HCT116 (cell line): Measurements from ENCODE around the gene CHCHD4. TPM values are rescaled to one million over a fixed set of nuclear protein-coding genes. Genes with fewer than 3 reads are reported as not detected.

Source experiments
- ATAC-seq: fragments of 200-7000 bp; cut with Tn5 transposase; 2 replicates; pipeline ENCODE4 v1.9.1; 2020; ENCODE audit warnings: mild to moderate bottlenecking, moderate library complexity
- BruUV-seq: library from RNA; stranded (reverse); fragments of 400-500 nt; replicated peaks from 2 replicates; lab custom pipeline; 2021; lab: Mats Ljungman, UMichigan
- CTCF ChIA-PET: fragments of 300-600 bp; sonication (Branson Sonifier 250); formaldehyde crosslinking; loops from one replicate; lab custom pipeline; 2021; ENCODE audit warnings: antibody characterized with exemption; lab: Charles Lee
- POLR2A ChIA-PET: fragments of 300-600, 350-600 bp; sonication (Branson Sonifier 250); formaldehyde crosslinking; loops from one replicate; lab custom pipeline; 2021; ENCODE audit warnings: antibody characterized with exemption; lab: Charles Lee
- RAD21 ChIA-PET, 2 experiments: fragments of 300-600 bp; sonication (Branson Sonifier 250); formaldehyde crosslinking; loops; one replicate each; lab custom pipeline; 2023; ENCODE audit warnings: low total read pairs in 2 of 2; ENCODE audit not compliant: uncharacterized antibody in 2 of 2, unreplicated experiment in 2 of 2, low non-redundant PET in 1 of 2; lab: Charles Lee
- DNase-seq: peaks from one replicate; pipeline ENCODE4 v3.0.0-alpha.2; 2010; ENCODE audit warnings: low read depth, low spot score
- H2AFZ ChIP-seq: fragments of 200-600 bp; shearing (Covaris generic), sonication (generic); 2 replicates; pipeline ENCODE4 v1.6.1; 2017; ENCODE audit warnings: low read depth, mixed run types, mixed read lengths, antibody characterized with exemption, low read length; ENCODE audit not compliant: poor library complexity, severe bottlenecking
- H3K27ac ChIP-seq: 2 replicates; pipeline ENCODE4 v1.5.1; 2012; ENCODE audit warnings: low read depth, low read length
- H3K27me3 ChIP-seq: fragments of 200-600 bp; sonication (generic); 2 replicates; pipeline ENCODE4 v1.6.1; 2016; ENCODE audit warnings: mixed run types, low read length, mixed read lengths; ENCODE audit not compliant: insufficient read depth
- H3K36me3 ChIP-seq, 2 experiments: fragments of 200-500 bp in 1 of 2; fragments of 200-600 bp in 1 of 2; sonication (Bioruptor generic) in 1 of 2; sonication (generic) in 1 of 2; 2 replicates each; pipeline versions ENCODE4 v1.5.1 to v1.6.1; 2014 to 2016; ENCODE audit warnings: low read length in 2 of 2, inconsistent platforms in 1 of 2, mixed read lengths in 1 of 2, mixed run types in 1 of 2; ENCODE audit not compliant: insufficient read depth in 2 of 2, control insufficient read depth in 1 of 2
- H3K4me1 ChIP-seq, 2 experiments: fragments of 200-600 bp in 1 of 2; sonication (generic) in 1 of 2; 2 replicates each; pipeline versions ENCODE4 v1.5.1 to v1.6.1; 2012 to 2017; ENCODE audit warnings: low read length in 2 of 2, inconsistent platforms in 1 of 2, mild to moderate bottlenecking in 1 of 2, mixed read lengths in 1 of 2, mixed run types in 1 of 2, moderate library complexity in 1 of 2; ENCODE audit not compliant: insufficient read depth in 2 of 2, control insufficient read depth in 1 of 2
- H3K4me2 ChIP-seq: fragments of 200-600 bp; sonication (generic); 2 replicates; pipeline ENCODE4 v1.6.1; 2017; ENCODE audit warnings: mixed run types, low read length, mixed read lengths
- H3K4me3 ChIP-seq, 2 experiments: fragments of 200-600 bp in 1 of 2; sonication (generic) in 1 of 2; replicated peaks in 1 of 2; 2 replicates each; pipeline ENCODE4 v1.5.1; 2011 to 2016; ENCODE audit warnings: low read length in 2 of 2, control low read depth in 1 of 2, low read depth in 1 of 2, mild to moderate bottlenecking in 1 of 2, mixed read lengths in 1 of 2, mixed run types in 1 of 2
- H3K79me2 ChIP-seq: fragments of 200-600 bp; sonication (generic); 2 replicates; pipeline ENCODE4 v1.6.1; 2017; ENCODE audit warnings: mild to moderate bottlenecking, mixed run types, low read length, moderate library complexity, mixed read lengths; ENCODE audit not compliant: insufficient read depth
- H3K9ac ChIP-seq: fragments of 200-600 bp; sonication (generic); 2 replicates; pipeline ENCODE4 v1.6.1; 2016; ENCODE audit warnings: low read length, mixed read lengths
- H3K9me2 ChIP-seq: fragments of 200-600 bp; sonication (generic), shearing (Covaris generic); 2 replicates; pipeline ENCODE4 v1.6.1; 2017; ENCODE audit warnings: mixed run types, mild to moderate bottlenecking, moderate library complexity; ENCODE audit not compliant: insufficient read depth
- H3K9me3 ChIP-seq, 2 experiments: fragments of 200-500 bp in 1 of 2; fragments of 200-600 bp in 1 of 2; sonication (Bioruptor generic) in 1 of 2; sonication (generic) in 1 of 2; 2 replicates each; pipeline ENCODE4 v1.6.1; 2014 to 2017; ENCODE audit warnings: low read length in 2 of 2, mixed read lengths in 2 of 2, inconsistent platforms in 1 of 2, low read depth in 1 of 2, mild to moderate bottlenecking in 1 of 2, mixed run types in 1 of 2, moderate library complexity in 1 of 2; ENCODE audit not compliant: control insufficient read depth in 1 of 2, insufficient read depth in 1 of 2
- H4K20me1 ChIP-seq: fragments of 200-600 bp; sonication (generic), shearing (Covaris generic); 2 replicates; pipeline ENCODE4 v1.6.1; 2017; ENCODE audit warnings: mixed run types, mild to moderate bottlenecking, moderate library complexity; ENCODE audit not compliant: insufficient read depth
- CEBPB ChIP-seq: IDR thresholded peaks from 2 replicates; pipeline ENCODE4 v1.6.1; 2012; ENCODE audit warnings: low read depth
- EGR1 ChIP-seq: IDR thresholded peaks from 2 replicates; pipeline ENCODE4 v1.6.1; 2012; ENCODE audit warnings: low read depth
- ELF1 ChIP-seq: IDR thresholded peaks from 2 replicates; pipeline ENCODE4 v1.6.1; 2012; ENCODE audit warnings: low read depth, borderline replicate concordance
- EZH2phosphoT487 ChIP-seq: fragments of 200-600 bp; IDR thresholded peaks from 2 replicates; pipeline ENCODE4 v1.6.1; 2018; ENCODE audit warnings: antibody characterized with exemption, borderline replicate concordance
- FOSL1 ChIP-seq: IDR thresholded peaks from 2 replicates; pipeline ENCODE4 v1.6.1; 2012; ENCODE audit warnings: low read depth
- POLR2A ChIP-seq: IDR thresholded peaks from 2 replicates; pipeline ENCODE4 v1.7.0; 2011; ENCODE audit warnings: borderline replicate concordance; ENCODE audit not compliant: insufficient read depth, insufficient read length; ENCODE audit errors: extremely low read depth
- SIN3A ChIP-seq: IDR thresholded peaks from 2 replicates; pipeline ENCODE4 v1.6.1; 2012; ENCODE audit warnings: low read depth
- SP1 ChIP-seq: IDR thresholded peaks from 2 replicates; pipeline ENCODE4 v1.6.1; 2012; ENCODE audit warnings: low read depth
- SRF ChIP-seq: IDR thresholded peaks from 2 replicates; pipeline ENCODE4 v1.6.1; 2012; ENCODE audit warnings: low read depth
- TCF7L2 ChIP-seq: IDR thresholded peaks from 2 replicates; pipeline ENCODE4 v1.7.0; 2011; ENCODE audit warnings: borderline replicate concordance, inconsistent platforms; ENCODE audit not compliant: insufficient read depth, insufficient read length; ENCODE audit errors: extremely low read depth
- ZFX ChIP-seq: fragments of 450-650 bp; IDR thresholded peaks from 2 replicates; pipeline ENCODE4 v1.6.1; 2017
- intact Hi-C: fragments of 100-400 bp; cut with micrococcal nuclease; formaldehyde crosslinking; loops from 2 replicates; pipeline ENCODE4 v1.10.0; 2022
- total RNA-seq: library from RNA; stranded (reverse); gene quantifications from one replicate; pipeline ENCODE4 v1.2.1, GENCODE V29; 2021; ENCODE audit not compliant: unreplicated experiment
- TF ChIP-seq, protein P1 (sequence below): IDR thresholded peaks from 2 replicates; pipeline ENCODE4 v1.6.1; 2011; ENCODE audit warnings: mild to moderate bottlenecking, low read length, moderate library complexity; ENCODE audit not compliant: insufficient replicate concordance; ENCODE audit errors: extremely low read depth
- TF ChIP-seq, protein P2 (sequence below), 3 experiments: fragments of 200-600 bp in 1 of 3; sonication (generic) in 1 of 3; IDR thresholded peaks in 2 of 3; conservative IDR thresholded peaks in 1 of 3; 2 replicates each; pipeline ENCODE4 v1.5.1; 2012 to 2017; ENCODE audit warnings: low read depth in 2 of 3, low read length in 2 of 3, antibody characterized with exemption in 1 of 3, borderline replicate concordance in 1 of 3, control low read depth in 1 of 3, mild to moderate bottlenecking in 1 of 3, mixed read lengths in 1 of 3, mixed run types in 1 of 3, moderate library complexity in 1 of 3; ENCODE audit not compliant: insufficient read depth in 1 of 3
- TF ChIP-seq, protein P3 (sequence below): IDR thresholded peaks from 2 replicates; pipeline ENCODE4 v1.6.1; 2012; ENCODE audit warnings: low read depth

CHCHD4 gene
- total RNA-seq, 1 experiment from 2014 or later, result 24.6 TPM

DNA sequence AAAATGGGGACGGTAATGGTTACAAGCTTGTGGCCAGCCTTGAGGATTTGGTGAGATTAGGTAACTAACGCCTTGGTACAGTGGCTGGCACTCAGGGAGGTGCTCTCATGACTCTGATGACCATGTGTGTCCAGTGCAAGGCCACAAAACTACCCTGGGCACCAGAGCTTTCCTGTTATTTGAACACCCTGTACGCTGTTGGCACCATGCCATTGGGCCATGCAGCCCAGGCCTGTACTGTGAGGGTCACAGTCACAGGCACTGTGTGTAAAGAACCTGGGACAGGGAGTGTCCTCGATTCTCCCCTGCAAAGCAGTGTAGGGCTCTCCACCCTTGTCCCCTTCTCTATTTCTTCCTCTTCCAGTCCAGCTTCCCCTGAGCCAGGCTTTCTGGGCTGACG lies 6.5 kb upstream of the CHCHD4 start:
- no peak overlapping the region for H3K4me3 ChIP-seq
- no peaks in the 10 kb centered on the region; the same call in 1 of the 2 replicates for H4K20me1 ChIP-seq
- no peak overlapping the region for H2AFZ ChIP-seq
- peaks cover 24 to 50% of the 10 kb centered on the region in 2 experiments; a peak in 3 of 4 replicates for H3K36me3 ChIP-seq
- no peaks in the 10 kb centered on the region for H3K27me3 ChIP-seq
- intact Hi-C loops, result no loop called here
- no TSS peak for BruUV-seq
- POLR2A ChIA-PET, result no interaction called here
- DNase-seq (no peak), ATAC-seq (no peak)
- no peaks in the 10 kb centered on the region for H3K9me2 ChIP-seq
- H3K9ac ChIP-seq, result no peak overlapping the region
- CTCF ChIA-PET, result no interaction called here
- H3K9me3 ChIP-seq, result no peaks in the 10 kb centered on the region
- no peak overlapping the region for H3K4me2 ChIP-seq
- peaks cover 7 to 8% of the 10 kb centered on the region in 2 experiments; a peak in 3 of 4 replicates for H3K4me1 ChIP-seq
- H3K27ac ChIP-seq, result no peak overlapping the region
- TF ChIP-seq, protein P1, sequence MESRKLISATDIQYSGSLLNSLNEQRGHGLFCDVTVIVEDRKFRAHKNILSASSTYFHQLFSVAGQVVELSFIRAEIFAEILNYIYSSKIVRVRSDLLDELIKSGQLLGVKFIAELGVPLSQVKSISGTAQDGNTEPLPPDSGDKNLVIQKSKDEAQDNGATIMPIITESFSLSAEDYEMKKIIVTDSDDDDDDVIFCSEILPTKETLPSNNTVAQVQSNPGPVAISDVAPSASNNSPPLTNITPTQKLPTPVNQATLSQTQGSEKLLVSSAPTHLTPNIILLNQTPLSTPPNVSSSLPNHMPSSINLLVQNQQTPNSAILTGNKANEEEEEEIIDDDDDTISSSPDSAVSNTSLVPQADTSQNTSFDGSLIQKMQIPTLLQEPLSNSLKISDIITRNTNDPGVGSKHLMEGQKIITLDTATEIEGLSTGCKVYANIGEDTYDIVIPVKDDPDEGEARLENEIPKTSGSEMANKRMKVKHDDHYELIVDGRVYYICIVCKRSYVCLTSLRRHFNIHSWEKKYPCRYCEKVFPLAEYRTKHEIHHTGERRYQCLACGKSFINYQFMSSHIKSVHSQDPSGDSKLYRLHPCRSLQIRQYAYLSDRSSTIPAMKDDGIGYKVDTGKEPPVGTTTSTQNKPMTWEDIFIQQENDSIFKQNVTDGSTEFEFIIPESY, result no peak
- no peak for TF ChIP-seq CEBPB
- TF ChIP-seq EGR1, result no peak
- TF ChIP-seq SP1, result no peak
- no peak for TF ChIP-seq ZFX
- H3K79me2 ChIP-seq, result peaks cover 36% of the 10 kb centered on the region
- RAD21 ChIA-PET, result no interaction called here

DNA sequence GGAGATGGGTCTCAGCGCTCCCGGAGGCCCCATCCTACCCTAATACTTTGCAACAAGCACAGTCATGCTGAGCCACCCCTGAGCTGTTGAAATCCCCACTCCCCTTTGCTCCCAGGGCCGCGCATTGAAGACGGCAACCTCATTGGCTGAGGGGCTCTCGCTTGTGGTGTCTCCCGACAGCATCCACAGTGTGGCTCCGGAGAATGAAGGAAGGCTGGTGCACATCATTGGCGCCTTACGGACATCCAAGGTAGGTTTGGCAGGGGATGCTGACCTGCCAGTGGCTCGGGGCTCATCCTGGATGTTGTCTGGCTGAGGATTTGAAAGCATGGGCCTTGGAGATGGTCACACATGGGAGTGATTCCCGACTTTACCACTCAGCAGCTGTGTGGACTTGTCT lies 6.0 kb upstream of the CHCHD4 start:
- H3K79me2 ChIP-seq, result peaks cover 40% of the 10 kb centered on the region
- ATAC-seq (no peak), DNase-seq (no peak)
- peaks cover 24 to 46% of the 10 kb centered on the region in 2 experiments; a peak in 3 of 4 replicates for H3K36me3 ChIP-seq
- no peaks in the 10 kb centered on the region; the same call in 1 of the 2 replicates for H4K20me1 ChIP-seq
- no peaks in the 10 kb centered on the region for H3K27me3 ChIP-seq
- CTCF ChIA-PET, result no interaction called here
- RAD21 ChIA-PET, result no interaction called here
- BruUV-seq, result no TSS peak
- H3K4me3 ChIP-seq, result no peak overlapping the region
- POLR2A ChIA-PET, result no interaction called here
- H2AFZ ChIP-seq, result no peak overlapping the region
- intact Hi-C loops, result no loop called here
- H3K27ac ChIP-seq, result no peak overlapping the region
- H3K9me2 ChIP-seq, result no peaks in the 10 kb centered on the region
- no peak overlapping the region for H3K4me2 ChIP-seq
- H3K9me3 ChIP-seq, result no peaks in the 10 kb centered on the region
- no peak overlapping the region for H3K9ac ChIP-seq
- H3K4me1 ChIP-seq, result peaks cover 8 to 10% of the 10 kb centered on the region in 2 experiments; a peak in 3 of 4 replicates
- TF ChIP-seq SRF, result no peak
- TF ChIP-seq SIN3A, result no peak
- TF ChIP-seq, protein P2, sequence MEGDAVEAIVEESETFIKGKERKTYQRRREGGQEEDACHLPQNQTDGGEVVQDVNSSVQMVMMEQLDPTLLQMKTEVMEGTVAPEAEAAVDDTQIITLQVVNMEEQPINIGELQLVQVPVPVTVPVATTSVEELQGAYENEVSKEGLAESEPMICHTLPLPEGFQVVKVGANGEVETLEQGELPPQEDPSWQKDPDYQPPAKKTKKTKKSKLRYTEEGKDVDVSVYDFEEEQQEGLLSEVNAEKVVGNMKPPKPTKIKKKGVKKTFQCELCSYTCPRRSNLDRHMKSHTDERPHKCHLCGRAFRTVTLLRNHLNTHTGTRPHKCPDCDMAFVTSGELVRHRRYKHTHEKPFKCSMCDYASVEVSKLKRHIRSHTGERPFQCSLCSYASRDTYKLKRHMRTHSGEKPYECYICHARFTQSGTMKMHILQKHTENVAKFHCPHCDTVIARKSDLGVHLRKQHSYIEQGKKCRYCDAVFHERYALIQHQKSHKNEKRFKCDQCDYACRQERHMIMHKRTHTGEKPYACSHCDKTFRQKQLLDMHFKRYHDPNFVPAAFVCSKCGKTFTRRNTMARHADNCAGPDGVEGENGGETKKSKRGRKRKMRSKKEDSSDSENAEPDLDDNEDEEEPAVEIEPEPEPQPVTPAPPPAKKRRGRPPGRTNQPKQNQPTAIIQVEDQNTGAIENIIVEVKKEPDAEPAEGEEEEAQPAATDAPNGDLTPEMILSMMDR (IDR thresholded peaks at IDR 0.05 in 2 of 3, conservative IDR thresholded peaks at IDR 0.05 in 1 of 3; ENCODE audit: borderline replicate concordance in 1 of 3, insufficient read depth in 1 of 3, low read depth in 2 of 3, low read length in 2 of 3), result no peak
- TF ChIP-seq TCF7L2, result no peak
- no peak for TF ChIP-seq SP1
- no peak for TF ChIP-seq POLR2A
- no peak for TF ChIP-seq EZH2phosphoT487
- TF ChIP-seq ELF1, result no peak
- TF ChIP-seq, protein P3, sequence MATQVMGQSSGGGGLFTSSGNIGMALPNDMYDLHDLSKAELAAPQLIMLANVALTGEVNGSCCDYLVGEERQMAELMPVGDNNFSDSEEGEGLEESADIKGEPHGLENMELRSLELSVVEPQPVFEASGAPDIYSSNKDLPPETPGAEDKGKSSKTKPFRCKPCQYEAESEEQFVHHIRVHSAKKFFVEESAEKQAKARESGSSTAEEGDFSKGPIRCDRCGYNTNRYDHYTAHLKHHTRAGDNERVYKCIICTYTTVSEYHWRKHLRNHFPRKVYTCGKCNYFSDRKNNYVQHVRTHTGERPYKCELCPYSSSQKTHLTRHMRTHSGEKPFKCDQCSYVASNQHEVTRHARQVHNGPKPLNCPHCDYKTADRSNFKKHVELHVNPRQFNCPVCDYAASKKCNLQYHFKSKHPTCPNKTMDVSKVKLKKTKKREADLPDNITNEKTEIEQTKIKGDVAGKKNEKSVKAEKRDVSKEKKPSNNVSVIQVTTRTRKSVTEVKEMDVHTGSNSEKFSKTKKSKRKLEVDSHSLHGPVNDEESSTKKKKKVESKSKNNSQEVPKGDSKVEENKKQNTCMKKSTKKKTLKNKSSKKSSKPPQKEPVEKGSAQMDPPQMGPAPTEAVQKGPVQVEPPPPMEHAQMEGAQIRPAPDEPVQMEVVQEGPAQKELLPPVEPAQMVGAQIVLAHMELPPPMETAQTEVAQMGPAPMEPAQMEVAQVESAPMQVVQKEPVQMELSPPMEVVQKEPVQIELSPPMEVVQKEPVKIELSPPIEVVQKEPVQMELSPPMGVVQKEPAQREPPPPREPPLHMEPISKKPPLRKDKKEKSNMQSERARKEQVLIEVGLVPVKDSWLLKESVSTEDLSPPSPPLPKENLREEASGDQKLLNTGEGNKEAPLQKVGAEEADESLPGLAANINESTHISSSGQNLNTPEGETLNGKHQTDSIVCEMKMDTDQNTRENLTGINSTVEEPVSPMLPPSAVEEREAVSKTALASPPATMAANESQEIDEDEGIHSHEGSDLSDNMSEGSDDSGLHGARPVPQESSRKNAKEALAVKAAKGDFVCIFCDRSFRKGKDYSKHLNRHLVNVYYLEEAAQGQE, result no peak
- TF ChIP-seq FOSL1, result no peak
